Progenitor cell of endocrine pancreas (in vitro differentiated cells): ENCODE data around the gene GNAI1. TPM values are rescaled to one million over a fixed set of nuclear protein-coding genes. Genes with fewer than 3 reads are reported as not detected.
A peak's percentile ranks its signal among the peaks of the same experiment; 100 is the strongest.

ENCODE experiments used
- DNase-seq: peaks from one replicate; pipeline ENCODE4 v3.0.0; 2021; ENCODE audit warnings: low spot score; ENCODE audit not compliant: unreplicated experiment
- H3K27ac Mint-ChIP-seq: 2 replicates; pipeline ENCODE4 v1.8.0; 2021; ENCODE audit warnings: mild to moderate bottlenecking, moderate library complexity, mixed read lengths
- H3K27me3 Mint-ChIP-seq: 2 replicates; pipeline ENCODE4 v1.8.0; 2021; ENCODE audit warnings: mixed read lengths
- H3K36me3 Mint-ChIP-seq: 2 replicates; pipeline ENCODE4 v1.8.0; 2022; ENCODE audit warnings: mixed read lengths; ENCODE audit not compliant: insufficient read depth
- H3K4me1 Mint-ChIP-seq: 2 replicates; pipeline ENCODE4 v1.8.0; 2021; ENCODE audit warnings: low read depth, mixed read lengths
- H3K4me3 Mint-ChIP-seq: 2 replicates; pipeline ENCODE4 v1.8.0; 2021; ENCODE audit warnings: low read depth, mild to moderate bottlenecking, moderate library complexity, mixed read lengths
- H3K9me3 Mint-ChIP-seq: 2 replicates; pipeline ENCODE4 v1.8.0; 2021; ENCODE audit warnings: low read depth, mixed read lengths
- total RNA-seq: library from RNA; stranded (reverse); gene quantifications from 2 replicates; pipeline ENCODE4 v1.2.1, GENCODE V29; 2021
- TF ChIP-seq, protein P1 (sequence below): fragments of 200-600 bp; sonication (generic); IDR thresholded peaks from one replicate; pipeline ENCODE4 v1.5.0; 2021; ENCODE audit warnings: antibody characterized with exemption, mild to moderate bottlenecking; ENCODE audit not compliant: unreplicated experiment

The GNAI1 gene
- total RNA-seq, 1 donor from 2014 or later, result 50.8 TPM

- H3K27me3 Mint-ChIP-seq, result no peaks in the 10 kb centered on the region
- TF ChIP-seq, protein P1, sequence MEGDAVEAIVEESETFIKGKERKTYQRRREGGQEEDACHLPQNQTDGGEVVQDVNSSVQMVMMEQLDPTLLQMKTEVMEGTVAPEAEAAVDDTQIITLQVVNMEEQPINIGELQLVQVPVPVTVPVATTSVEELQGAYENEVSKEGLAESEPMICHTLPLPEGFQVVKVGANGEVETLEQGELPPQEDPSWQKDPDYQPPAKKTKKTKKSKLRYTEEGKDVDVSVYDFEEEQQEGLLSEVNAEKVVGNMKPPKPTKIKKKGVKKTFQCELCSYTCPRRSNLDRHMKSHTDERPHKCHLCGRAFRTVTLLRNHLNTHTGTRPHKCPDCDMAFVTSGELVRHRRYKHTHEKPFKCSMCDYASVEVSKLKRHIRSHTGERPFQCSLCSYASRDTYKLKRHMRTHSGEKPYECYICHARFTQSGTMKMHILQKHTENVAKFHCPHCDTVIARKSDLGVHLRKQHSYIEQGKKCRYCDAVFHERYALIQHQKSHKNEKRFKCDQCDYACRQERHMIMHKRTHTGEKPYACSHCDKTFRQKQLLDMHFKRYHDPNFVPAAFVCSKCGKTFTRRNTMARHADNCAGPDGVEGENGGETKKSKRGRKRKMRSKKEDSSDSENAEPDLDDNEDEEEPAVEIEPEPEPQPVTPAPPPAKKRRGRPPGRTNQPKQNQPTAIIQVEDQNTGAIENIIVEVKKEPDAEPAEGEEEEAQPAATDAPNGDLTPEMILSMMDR, result no peak
- H3K9me3 Mint-ChIP-seq, result no peaks in the 10 kb centered on the region
- no peak overlapping the region for H3K4me3 Mint-ChIP-seq
- H3K27ac Mint-ChIP-seq, result no peak overlapping the region
- H3K4me1 Mint-ChIP-seq, result no peaks in the 10 kb centered on the region
- H3K36me3 Mint-ChIP-seq, result no peaks in the 10 kb centered on the region
- no peak for DNase-seq
Measured at GRCh38 chr7:80263821-80264220, 129.2 kb downstream of the GNAI1 start.

- Mint-ChIP-seq H3K4me1 (no peaks in the 10 kb centered on the region), H3K27ac (no peak overlapping the region), H3K27me3 (no peaks in the 10 kb centered on the region), H3K4me3 (no peak overlapping the region), H3K36me3 (no peaks in the 10 kb centered on the region), H3K9me3 (no peaks in the 10 kb centered on the region)
- TF ChIP-seq, protein P1, result no peak
- DNase-seq, result no peak
Measured at GRCh38 chr7:80264769-80265495, 130.3 kb downstream of the GNAI1 start.

- no peak overlapping the region for H3K4me3 Mint-ChIP-seq
- peaks cover 10% of the 10 kb centered on the region for H3K4me1 Mint-ChIP-seq
- TF ChIP-seq, protein P1, result no peak
- no peaks in the 10 kb centered on the region for H3K9me3 Mint-ChIP-seq
- DNase-seq, result no peak
- no peaks in the 10 kb centered on the region for H3K27me3 Mint-ChIP-seq
- H3K36me3 Mint-ChIP-seq, result no peaks in the 10 kb centered on the region
- no peak overlapping the region for H3K27ac Mint-ChIP-seq
Measured at GRCh38 chr7:80272560-80273239, 138.1 kb downstream of the GNAI1 start.

GRCh38 chr7:80273327-80273726 lies 138.7 kb downstream of the GNAI1 start:
- TF ChIP-seq, protein P1, result no peak
- no peaks in the 10 kb centered on the region for H3K36me3 Mint-ChIP-seq
- no peak overlapping the region for H3K4me3 Mint-ChIP-seq
- DNase-seq, result no peak
- H3K9me3 Mint-ChIP-seq, result no peaks in the 10 kb centered on the region
- no peaks in the 10 kb centered on the region for H3K27me3 Mint-ChIP-seq
- peaks cover 16% of the 10 kb centered on the region for H3K4me1 Mint-ChIP-seq
- H3K27ac Mint-ChIP-seq, result no peak overlapping the region

DNA sequence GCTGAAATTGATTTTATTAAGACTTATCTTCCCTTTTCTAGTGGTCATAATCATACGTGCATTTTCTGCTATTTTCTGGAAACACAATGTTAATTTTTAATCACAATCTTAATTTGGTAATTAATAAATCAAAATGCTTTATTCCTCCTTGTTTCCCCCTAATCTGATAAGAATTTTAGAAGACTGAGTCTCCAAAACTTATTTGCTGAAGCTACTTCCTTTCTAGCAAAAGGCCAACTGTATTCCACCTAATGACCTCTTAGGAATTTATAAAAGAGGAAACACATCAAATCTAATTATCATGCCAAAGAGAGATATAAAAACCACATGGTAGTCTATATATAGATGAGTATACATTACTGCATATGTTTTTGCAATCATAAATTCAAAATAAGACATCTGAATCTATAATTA lies 140.6 kb downstream of the GNAI1 start:
- no peak for DNase-seq
- Mint-ChIP-seq H3K4me3 (no peak overlapping the region), H3K27me3 (no peaks in the 10 kb centered on the region), H3K36me3 (no peaks in the 10 kb centered on the region), H3K4me1 (peaks cover 24% of the 10 kb centered on the region), H3K27ac (peak overlapping the region; percentile 31), H3K9me3 (no peaks in the 10 kb centered on the region)
- TF ChIP-seq, protein P1, result no peak
